Measurements from ENCODE around the gene THSD7B.

DNA sequence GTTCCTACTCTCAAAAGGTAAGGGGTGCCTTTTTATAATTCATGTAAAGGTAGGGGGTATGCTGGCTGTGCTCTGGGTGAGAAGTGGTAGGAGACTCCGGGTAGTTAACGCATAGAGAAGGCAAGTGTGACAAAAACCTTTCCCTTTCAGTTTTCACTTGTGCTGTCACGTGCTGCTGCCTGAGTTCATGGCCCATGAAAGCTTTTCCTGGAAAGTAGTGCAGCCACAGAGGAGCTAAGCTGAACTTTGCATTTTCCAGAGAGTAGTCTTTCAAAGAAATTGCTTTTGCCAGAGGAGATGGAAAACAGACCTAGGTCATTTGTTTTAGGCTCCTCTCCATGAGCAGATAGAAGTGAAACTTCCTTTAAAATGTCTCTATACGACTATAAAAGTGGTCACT lies 44.7 kb downstream of the THSD7B start:
- TF ChIP-seq, protein P1, sequence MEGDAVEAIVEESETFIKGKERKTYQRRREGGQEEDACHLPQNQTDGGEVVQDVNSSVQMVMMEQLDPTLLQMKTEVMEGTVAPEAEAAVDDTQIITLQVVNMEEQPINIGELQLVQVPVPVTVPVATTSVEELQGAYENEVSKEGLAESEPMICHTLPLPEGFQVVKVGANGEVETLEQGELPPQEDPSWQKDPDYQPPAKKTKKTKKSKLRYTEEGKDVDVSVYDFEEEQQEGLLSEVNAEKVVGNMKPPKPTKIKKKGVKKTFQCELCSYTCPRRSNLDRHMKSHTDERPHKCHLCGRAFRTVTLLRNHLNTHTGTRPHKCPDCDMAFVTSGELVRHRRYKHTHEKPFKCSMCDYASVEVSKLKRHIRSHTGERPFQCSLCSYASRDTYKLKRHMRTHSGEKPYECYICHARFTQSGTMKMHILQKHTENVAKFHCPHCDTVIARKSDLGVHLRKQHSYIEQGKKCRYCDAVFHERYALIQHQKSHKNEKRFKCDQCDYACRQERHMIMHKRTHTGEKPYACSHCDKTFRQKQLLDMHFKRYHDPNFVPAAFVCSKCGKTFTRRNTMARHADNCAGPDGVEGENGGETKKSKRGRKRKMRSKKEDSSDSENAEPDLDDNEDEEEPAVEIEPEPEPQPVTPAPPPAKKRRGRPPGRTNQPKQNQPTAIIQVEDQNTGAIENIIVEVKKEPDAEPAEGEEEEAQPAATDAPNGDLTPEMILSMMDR (IDR thresholded peaks at IDR 0.05), result no peak
- TF ChIP-seq POLR2A (IDR thresholded peaks at IDR 0.05; ENCODE audit: low read depth) (no peak), POLR2AphosphoS5 (IDR thresholded peaks at IDR 0.05) (no peak)

Data from esophagus muscularis mucosa (tissue), 3 donors.